Measurements from ENCODE around the gene CXXC5. TPM values are rescaled to one million over a fixed set of nuclear protein-coding genes. Genes with fewer than 3 reads are reported as not detected.

The CXXC5 gene
- total and polyA plus RNA-seq, 7 donors = 15.7 to 30.0 (median 19.9) TPM

- Histone ChIP-seq H3K4me3 (peak overlapping the region; percentile 65 to 92 (median 76)), H3K36me3 (no peaks in the 10 kb centered on the region), H3K27ac (peak overlapping the region; percentile 92 to 95 (median 94)), H3K9me3 (no peaks in the 10 kb centered on the region), H3K27me3 (peaks cover 0 to 20% (median 0%) of the 10 kb centered on the region in 3 donors), H3K4me1 (peaks cover 0 to 90% (median 88%) of the 10 kb centered on the region in 4 donors)
- intact Hi-C loops (cut with DNase I) = no loop called here
- peak; percentile 87 for DNase-seq
- 20 to 25% methylated on average over 14 of the region's 14 CpGs for WGBS, 2 donors
- no peak for TF ChIP-seq CTCF (IDR thresholded peaks at IDR 0.05)
- peak; percentile 48 to 75 (median 61) for TF ChIP-seq POLR2AphosphoS5 (IDR thresholded peaks at IDR 0.05)
- TF ChIP-seq EP300 (IDR thresholded peaks at IDR 0.05) = no peak
- peak in 1 of 2 donors; percentile 27 for TF ChIP-seq POLR2A (IDR thresholded peaks at IDR 0.05)
These were observed 3.1 kb downstream of the CXXC5 start for GRCh38 chr5:139651043-139651834.

DNA sequence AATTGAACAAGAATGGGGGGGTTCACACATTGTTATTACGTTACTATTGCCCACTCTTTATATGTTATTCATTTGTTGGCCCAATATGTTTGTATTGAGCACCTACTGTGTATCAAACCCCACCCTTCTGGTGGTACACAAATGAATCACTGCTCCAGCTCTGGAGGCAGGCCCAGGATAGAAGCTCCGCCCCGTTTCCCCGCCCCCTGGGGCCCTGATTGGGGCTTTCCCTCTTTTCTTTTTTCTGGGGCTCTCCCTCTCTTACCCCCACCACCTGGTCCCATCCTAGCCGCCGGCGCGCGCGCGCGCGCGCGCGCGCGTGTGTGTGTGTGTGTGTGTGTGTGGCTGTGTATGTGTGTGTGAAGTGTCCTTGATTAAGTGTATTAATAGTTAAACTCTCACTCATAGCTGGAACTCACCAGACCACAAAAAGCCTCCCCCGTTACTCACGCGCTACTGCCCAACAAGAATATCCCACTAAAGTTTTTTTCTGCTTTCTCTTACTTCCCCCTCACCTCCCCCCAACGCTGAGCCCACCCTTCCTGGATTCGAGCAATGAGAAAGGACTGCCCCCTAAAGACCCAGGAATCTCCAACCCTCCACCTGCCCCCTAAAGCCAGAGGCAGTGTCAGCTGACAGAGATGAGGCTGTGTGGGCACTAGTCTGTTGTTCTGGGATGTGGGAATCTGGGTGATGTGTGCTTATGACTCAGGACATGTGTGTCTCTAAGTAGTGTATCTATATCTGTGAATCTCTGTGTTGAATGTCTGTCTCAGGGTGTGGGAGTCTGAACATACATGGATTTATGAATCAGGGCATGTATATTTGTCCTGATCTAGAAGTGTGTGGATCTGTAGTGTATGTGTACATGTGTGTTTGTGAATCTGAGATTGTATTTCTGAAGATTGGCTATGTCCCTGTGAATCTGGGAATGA, 4.0 kb downstream of the CXXC5 start:
- Histone ChIP-seq H3K27ac (peak overlapping the region; percentile 92 to 95 (median 94)), H3K36me3 (no peaks in the 10 kb centered on the region), H3K4me3 (peak overlapping the region in 2 of 4 donors; percentile 11 to 86), H3K4me1 (peaks cover 0 to 93% (median 90%) of the 10 kb centered on the region in 4 donors), H3K9me3 (no peaks in the 10 kb centered on the region), H3K27me3 (peaks cover 0 to 20% (median 0%) of the 10 kb centered on the region in 3 donors)
- peak; percentile 91 for DNase-seq
- TF ChIP-seq POLR2AphosphoS5 (IDR thresholded peaks at IDR 0.05) = peak in 2 of 4 donors; percentile 25 to 63
- no peak for TF ChIP-seq CTCF (IDR thresholded peaks at IDR 0.05)
- no peak for TF ChIP-seq POLR2A (IDR thresholded peaks at IDR 0.05)
- no peak for TF ChIP-seq EP300 (IDR thresholded peaks at IDR 0.05)
- 16 to 51% methylated on average over 23 of the region's 23 CpGs for WGBS, 2 donors
- intact Hi-C loops (cut with DNase I) = no loop called here

DNA sequence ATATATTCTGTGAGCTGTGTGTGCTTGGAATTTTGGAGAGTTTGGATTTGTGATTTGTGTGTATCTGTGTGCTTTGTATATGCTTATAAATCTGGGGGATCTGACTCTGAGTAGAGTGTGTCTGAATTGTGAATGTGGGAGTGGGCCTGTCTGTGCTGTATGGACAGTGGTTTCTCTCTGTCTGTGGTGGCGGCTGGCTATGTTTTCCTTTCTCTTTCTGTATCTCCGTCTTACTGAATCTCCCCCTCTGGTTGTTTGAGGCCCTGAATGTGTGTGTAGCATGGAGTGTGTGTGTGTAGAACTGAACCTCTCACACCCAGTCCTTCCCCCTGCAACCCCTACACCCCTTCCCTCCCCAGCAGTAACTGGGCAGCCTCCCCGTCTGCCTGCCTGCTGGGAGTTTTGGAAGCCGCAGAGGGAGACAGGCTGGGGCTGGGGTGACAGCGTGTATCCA, 4.7 kb downstream of the CXXC5 start:
- WGBS, 2 donors = 51 to 70% methylated on average over 5 of the region's 5 CpGs
- intact Hi-C loops (cut with DNase I) = no loop called here
- Histone ChIP-seq H3K4me3 (peak overlapping the region in 2 of 4 donors; percentile 11 to 86), H3K4me1 (peaks cover 0 to 93% (median 90%) of the 10 kb centered on the region in 4 donors), H3K36me3 (no peaks in the 10 kb centered on the region), H3K27ac (peak overlapping the region; percentile 92 to 95 (median 94)), H3K27me3 (peaks cover 0 to 20% (median 0%) of the 10 kb centered on the region in 3 donors), H3K9me3 (no peaks in the 10 kb centered on the region)
- DNase-seq = no peak
- no peak for TF ChIP-seq POLR2A (IDR thresholded peaks at IDR 0.05)
- TF ChIP-seq CTCF (IDR thresholded peaks at IDR 0.05) = peak in 1 of 4 experiments; percentile 18
- no peak for TF ChIP-seq EP300 (IDR thresholded peaks at IDR 0.05)
- TF ChIP-seq POLR2AphosphoS5 (IDR thresholded peaks at IDR 0.05) = no peak

DNA sequence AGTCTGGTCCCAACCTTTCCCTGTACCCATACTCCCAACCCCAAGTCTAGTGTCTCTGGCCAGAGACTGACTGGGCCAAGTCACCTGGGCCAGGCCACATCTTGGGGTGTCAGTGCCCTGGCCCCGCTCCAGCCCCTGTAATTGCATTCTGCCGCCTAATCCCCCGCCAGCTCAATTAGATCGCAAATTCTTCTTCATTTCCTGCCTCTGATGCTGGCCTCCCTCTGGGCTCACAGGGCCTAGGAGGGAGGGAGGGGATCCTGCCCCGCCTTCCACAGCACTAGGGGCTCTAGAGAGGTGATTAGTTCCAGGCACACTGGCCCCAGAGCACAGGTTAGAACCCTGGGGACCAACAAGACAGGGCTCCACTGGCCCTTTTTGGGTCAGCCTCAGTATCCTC, 5.5 kb downstream of the CXXC5 start:
- Histone ChIP-seq H3K36me3 (no peaks in the 10 kb centered on the region), H3K9me3 (no peaks in the 10 kb centered on the region), H3K27me3 (peaks cover 0 to 20% (median 0%) of the 10 kb centered on the region in 3 donors), H3K27ac (peak overlapping the region; percentile 92 to 95 (median 94)), H3K4me1 (peaks cover 0 to 99% (median 95%) of the 10 kb centered on the region in 4 donors), H3K4me3 (no peak overlapping the region)
- intact Hi-C loops (cut with DNase I) = no loop called here
- no peak for DNase-seq
- 53 to 68% methylated on average over 5 of the region's 5 CpGs for WGBS, 2 donors
- TF ChIP-seq POLR2AphosphoS5 (IDR thresholded peaks at IDR 0.05) (no peak), CTCF (IDR thresholded peaks at IDR 0.05) (no peak), POLR2A (IDR thresholded peaks at IDR 0.05) (no peak), EP300 (IDR thresholded peaks at IDR 0.05) (no peak)

All from sigmoid colon (tissue), 7 donors.